ENCODE measurements around the gene IQGAP1. TPM values are rescaled to one million over a fixed set of nuclear protein-coding genes. Genes with fewer than 3 reads are reported as not detected.

The IQGAP1 gene
- polyA plus RNA-seq, 1 donor (not counting 4 experiments of a cell fraction or from before 2014, with no cell fraction given), result 310 TPM

DNA sequence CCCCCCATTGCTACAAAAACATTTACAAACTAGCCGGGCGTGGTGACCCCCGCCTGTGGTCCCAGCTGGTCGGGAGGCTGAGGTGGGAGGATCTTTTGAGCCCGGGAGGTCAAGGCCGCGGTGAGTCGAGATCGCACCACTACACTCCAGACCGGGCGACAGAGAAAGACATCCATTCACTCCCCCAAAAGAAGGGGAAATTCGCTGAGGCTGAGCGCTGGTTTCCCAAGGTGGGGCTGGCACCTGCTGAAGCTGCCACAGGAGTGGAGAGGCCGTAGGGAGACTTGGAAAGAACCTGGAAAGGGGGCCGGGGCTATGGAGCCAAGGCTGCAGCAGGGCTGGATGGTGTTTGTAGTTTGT lies 140.9 kb downstream of the IQGAP1 start:
- Histone ChIP-seq H3K27me3 (ENCODE audit: control insufficient read depth, extremely low read depth, insufficient read depth, low read length) (no peaks in the 10 kb centered on the region), H3K9me1 (ENCODE audit: control insufficient read depth, extremely low read depth, insufficient read depth, low read length) (no peaks in the 10 kb centered on the region), H3K9ac (ENCODE audit: control insufficient read depth, extremely low read depth, insufficient read depth, low read length) (peak overlapping the region; percentile 80), H4K20me1 (ENCODE audit: control insufficient read depth, extremely low read depth, insufficient read depth, low read length) (no peaks in the 10 kb centered on the region), H3K79me2 (ENCODE audit: control insufficient read depth, insufficient read depth, low read length) (peaks cover 32% of the 10 kb centered on the region), H3K4me3 (ENCODE audit: control insufficient read depth in 2 of 3, extremely low read depth in 1 of 3, insufficient read depth in 2 of 3, low read depth in 1 of 3, low read length in 3 of 3) (peak overlapping the region in 2 of 3 experiments; percentile 71 to 76), H3K36me3 (ENCODE audit: control insufficient read depth in 2 of 2, extremely low read depth in 1 of 2, insufficient read depth in 2 of 2, low read length in 2 of 2) (no peaks in the 10 kb centered on the region), H3K4me1 (ENCODE audit: control insufficient read depth, extremely low read depth, insufficient read depth, low read length) (peaks cover 8% of the 10 kb centered on the region), H2AFZ (ENCODE audit: control insufficient read depth, low read length) (peak overlapping the region; percentile 83), H3K4me2 (ENCODE audit: control insufficient read depth, extremely low read depth, insufficient read depth, low read depth, low read length) (peak overlapping the region; percentile 77), H3K27ac (ENCODE audit: control insufficient read depth, insufficient read depth, low read length) (no peak overlapping the region), H3K9me3 (ENCODE audit: control insufficient read depth, low read depth, low read length) (no peaks in the 10 kb centered on the region)
- dilution Hi-C loops (cut with MboI; ENCODE audit: extremely low pct_ligation_motif_present, low sequenced_read_pairs), result no loop called here
- TF ChIP-seq, protein P1, sequence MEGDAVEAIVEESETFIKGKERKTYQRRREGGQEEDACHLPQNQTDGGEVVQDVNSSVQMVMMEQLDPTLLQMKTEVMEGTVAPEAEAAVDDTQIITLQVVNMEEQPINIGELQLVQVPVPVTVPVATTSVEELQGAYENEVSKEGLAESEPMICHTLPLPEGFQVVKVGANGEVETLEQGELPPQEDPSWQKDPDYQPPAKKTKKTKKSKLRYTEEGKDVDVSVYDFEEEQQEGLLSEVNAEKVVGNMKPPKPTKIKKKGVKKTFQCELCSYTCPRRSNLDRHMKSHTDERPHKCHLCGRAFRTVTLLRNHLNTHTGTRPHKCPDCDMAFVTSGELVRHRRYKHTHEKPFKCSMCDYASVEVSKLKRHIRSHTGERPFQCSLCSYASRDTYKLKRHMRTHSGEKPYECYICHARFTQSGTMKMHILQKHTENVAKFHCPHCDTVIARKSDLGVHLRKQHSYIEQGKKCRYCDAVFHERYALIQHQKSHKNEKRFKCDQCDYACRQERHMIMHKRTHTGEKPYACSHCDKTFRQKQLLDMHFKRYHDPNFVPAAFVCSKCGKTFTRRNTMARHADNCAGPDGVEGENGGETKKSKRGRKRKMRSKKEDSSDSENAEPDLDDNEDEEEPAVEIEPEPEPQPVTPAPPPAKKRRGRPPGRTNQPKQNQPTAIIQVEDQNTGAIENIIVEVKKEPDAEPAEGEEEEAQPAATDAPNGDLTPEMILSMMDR (optimal IDR thresholded peaks at IDR 0.05 in 1 of 3, IDR thresholded peaks at IDR 0.05 in 1 of 3, conservative IDR thresholded peaks at IDR 0.05 in 1 of 3; ENCODE audit: extremely low read depth in 1 of 3, insufficient read depth in 2 of 3, low read length in 3 of 3), result no peak
- no peak for TF ChIP-seq EZH2 (IDR thresholded peaks at IDR 0.05; ENCODE audit: low read length)
- DNase-seq (ENCODE audit: low read depth, low spot score) (no peak), FAIRE-seq (no peak)

DNA sequence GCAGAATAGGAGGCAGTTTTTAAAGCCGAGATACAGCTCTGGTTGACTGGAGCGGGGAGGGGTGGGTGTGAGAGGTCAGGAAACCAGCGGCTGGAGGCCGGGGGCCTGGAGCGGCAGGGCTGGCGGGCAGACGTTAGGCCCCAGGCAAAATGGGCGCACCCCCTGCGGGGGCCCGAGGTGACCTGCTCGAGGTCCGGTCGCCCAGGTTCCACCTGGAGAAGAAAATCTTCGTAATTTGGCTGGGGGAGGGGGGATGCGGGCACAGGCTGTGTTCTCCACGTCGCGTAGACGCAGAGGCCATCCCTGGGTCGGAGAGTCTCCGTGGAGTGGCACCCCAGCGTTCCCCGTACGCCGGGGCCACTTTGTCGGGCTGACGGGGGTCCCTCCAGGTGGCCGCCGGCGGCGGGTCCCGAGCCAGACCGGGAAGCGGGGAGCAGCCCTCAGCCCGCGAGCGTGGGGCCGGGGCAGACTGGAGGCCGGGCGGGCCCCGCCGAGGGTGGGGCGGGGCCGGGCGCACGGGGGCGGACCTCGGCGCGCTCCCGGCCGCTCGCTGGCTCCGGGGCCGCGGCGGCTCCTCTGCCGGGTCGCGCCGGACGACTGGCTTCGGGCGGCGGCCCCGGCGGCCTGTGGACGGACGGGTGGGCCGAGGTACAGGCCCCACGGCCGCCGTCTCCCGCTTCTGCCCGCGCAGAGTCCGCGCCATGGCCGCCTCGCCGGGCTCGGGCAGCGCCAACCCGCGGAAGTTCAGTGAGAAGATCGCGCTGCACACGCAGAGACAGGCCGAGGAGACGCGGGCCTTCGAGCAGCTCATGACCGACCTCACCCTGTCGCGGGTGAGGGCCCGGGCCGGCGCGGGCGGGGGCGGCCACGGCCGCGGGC lies 141.6 kb downstream of the IQGAP1 start, which contains the start of gene CRTC3:
TSS of gene CRTC3 (plus strand) at position 553 of the 879 bp plus-strand sequence. CDS start at position 702, 149 bp downstream.
- Histone ChIP-seq H3K27me3 (ENCODE audit: control insufficient read depth, extremely low read depth, insufficient read depth, low read length) (no peaks in the 10 kb centered on the region), H3K4me1 (ENCODE audit: control insufficient read depth, extremely low read depth, insufficient read depth, low read length) (peaks cover 8% of the 10 kb centered on the region), H2AFZ (ENCODE audit: control insufficient read depth, low read length) (peak within 1 kb of the TSS; percentile 83), H3K4me3 (ENCODE audit: control insufficient read depth in 2 of 3, extremely low read depth in 1 of 3, insufficient read depth in 2 of 3, low read depth in 1 of 3, low read length in 3 of 3) (peak within 1 kb of the TSS; percentile 76 to 92 (median 86)), H3K79me2 (ENCODE audit: control insufficient read depth, insufficient read depth, low read length) (peaks cover 38% of the 10 kb centered on the region), H3K9me1 (ENCODE audit: control insufficient read depth, extremely low read depth, insufficient read depth, low read length) (no peaks in the 10 kb centered on the region), H3K36me3 (ENCODE audit: control insufficient read depth in 2 of 2, extremely low read depth in 1 of 2, insufficient read depth in 2 of 2, low read length in 2 of 2) (no peaks in the 10 kb centered on the region), H3K9me3 (ENCODE audit: control insufficient read depth, low read depth, low read length) (no peaks in the 10 kb centered on the region), H3K27ac (ENCODE audit: control insufficient read depth, insufficient read depth, low read length) (peak within 1 kb of the TSS; percentile 49), H3K9ac (ENCODE audit: control insufficient read depth, extremely low read depth, insufficient read depth, low read length) (peak within 1 kb of the TSS; percentile 80), H4K20me1 (ENCODE audit: control insufficient read depth, extremely low read depth, insufficient read depth, low read length) (no peaks in the 10 kb centered on the region), H3K4me2 (ENCODE audit: control insufficient read depth, extremely low read depth, insufficient read depth, low read depth, low read length) (peak within 1 kb of the TSS; percentile 92)
- TF ChIP-seq, protein P1 (optimal IDR thresholded peaks at IDR 0.05 in 1 of 3, IDR thresholded peaks at IDR 0.05 in 1 of 3, conservative IDR thresholded peaks at IDR 0.05 in 1 of 3; ENCODE audit: extremely low read depth in 1 of 3, insufficient read depth in 2 of 3, low read length in 3 of 3), result peak in 2 of 3 experiments; percentile 22 to 39
- no peak for TF ChIP-seq EZH2 (IDR thresholded peaks at IDR 0.05; ENCODE audit: low read length)
- dilution Hi-C loops (cut with MboI; ENCODE audit: extremely low pct_ligation_motif_present, low sequenced_read_pairs), result no loop called here
- DNase-seq (ENCODE audit: low read depth, low spot score) (no peak), FAIRE-seq (no peak)
